ENCODE measurements around the gene MAP3K12. TPM values are rescaled to one million over a fixed set of nuclear protein-coding genes. Genes with fewer than 3 reads are reported as not detected.

MAP3K12 gene
- total and polyA plus RNA-seq, 2 of the 8 experiments (the other 6 are each of a cell fraction or from before 2014, with no cell fraction given) = 23.4 to 42.7 TPM

DNA sequence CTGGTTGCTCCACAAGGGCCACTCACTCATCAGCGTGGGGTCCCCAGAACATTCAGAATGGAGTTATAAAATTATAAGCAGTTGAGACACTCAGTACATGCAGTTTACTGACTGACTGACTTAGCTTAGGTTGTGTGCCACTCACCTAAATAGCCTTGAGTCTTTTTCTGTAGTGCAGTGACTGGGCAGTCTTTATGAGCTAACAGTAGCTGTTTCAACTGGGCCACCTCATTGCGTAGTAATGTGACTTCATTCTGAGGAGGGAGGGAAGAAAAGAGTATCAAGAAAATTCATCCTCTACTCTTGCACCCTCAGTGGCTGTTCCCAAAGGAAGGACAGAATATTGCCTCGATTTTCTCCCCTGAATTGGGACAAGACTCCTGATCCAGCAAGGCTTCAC, 23.9 kb upstream of the MAP3K12 start (continued):
- no peak for TF ChIP-seq JUND (IDR thresholded peaks at IDR 0.05; ENCODE audit: low read length)
- TF ChIP-seq HDAC2 (IDR thresholded peaks at IDR 0.05; ENCODE audit: borderline replicate concordance in 1 of 2, low read depth in 2 of 2, low read length in 2 of 2) = no peak
- TF ChIP-seq POLR2A (IDR thresholded peaks at IDR 0.05; ENCODE audit: control extremely low read depth in 1 of 2, low read depth in 2 of 2, low read length in 2 of 2) = no peak
- no peak for TF ChIP-seq CBX8 (IDR thresholded peaks at IDR 0.05; ENCODE audit: borderline replicate concordance, low read depth, low read length)
- TF ChIP-seq CTBP2 (IDR thresholded peaks at IDR 0.05; ENCODE audit: borderline replicate concordance, insufficient read depth, insufficient read length, low read length) = no peak
- TF ChIP-seq CBX5 (IDR thresholded peaks at IDR 0.05; ENCODE audit: low read depth, low read length) = no peak
